HepG2 (cell line): ENCODE measurements around the gene ARHGEF16. TPM values are rescaled to one million over a fixed set of nuclear protein-coding genes. Genes with fewer than 3 reads are reported as not detected.

Experiments
- ATAC-seq: fragments of 200-7000 bp; cut with Tn5 transposase; 3 replicates; pipeline ENCODE4 v1.9.1; 2020; ENCODE audit warnings: mild to moderate bottlenecking, moderate library complexity
- BruUV-seq: library from RNA; stranded (reverse); fragments of 400-500 nt; replicated peaks from 2 replicates; lab custom pipeline; 2021; lab: Mats Ljungman, UMichigan
- CTCF ChIA-PET: fragments of 300-600 bp; formaldehyde crosslinking; extraction: SDS; loops from one replicate; lab custom pipeline; 2021; ENCODE audit warnings: low total read pairs, inconsistent platforms, low intra/inter-chr PET ratio; lab: Yijun Ruan, JAX
- POLR2A ChIA-PET: fragments of 350-600 bp; sonication (Branson Sonifier 250); formaldehyde crosslinking; loops from one replicate; lab custom pipeline; 2020; ENCODE audit warnings: antibody characterized with exemption, inconsistent platforms; lab: Yijun Ruan, JAX
- DNase-seq: peaks from one replicate; pipeline ENCODE4 v3.0.0-alpha.2; 2015; ENCODE audit warnings: low spot score
- FAIRE-seq: peaks from 3 replicates; lab custom pipeline; 2011; peaks lifted over from hg19 to GRCh38; lab: Jason Lieb, UNC
- H2AFZ ChIP-seq: one replicate; pipeline ENCODE4 v1.6.1; 2011; ENCODE audit warnings: low read length, inconsistent platforms
- H3K27ac ChIP-seq: fragments of 300-600 bp; 3 replicates; pipeline ENCODE4 v1.8.0; 2011; ENCODE audit warnings: mixed run types, mild to moderate bottlenecking, mixed read lengths, low read length, inconsistent platforms; ENCODE audit not compliant: insufficient read depth; ENCODE audit errors: extremely low read length
- H3K27me3 ChIP-seq, 2 experiments: fragments of 200-600 bp in 1 of 2; 2 replicates in 1 of 2; 3 replicates in 1 of 2; pipeline versions ENCODE4 v1.6.0 to v1.8.0; 2011; ENCODE audit warnings: low read length in 2 of 2, mild to moderate bottlenecking in 2 of 2, moderate library complexity in 2 of 2, inconsistent platforms in 1 of 2; ENCODE audit not compliant: insufficient read depth in 2 of 2, control insufficient read depth in 1 of 2
- H3K36me3 ChIP-seq, 2 experiments: fragments of 200-600 bp in 1 of 2; replicated peaks in 1 of 2; 2 replicates in 1 of 2; 3 replicates in 1 of 2; pipeline versions ENCODE4 v1.5.1 to v1.8.0; 2011; ENCODE audit warnings: low read length in 2 of 2, inconsistent platforms in 1 of 2; ENCODE audit not compliant: insufficient read depth in 2 of 2, control insufficient read depth in 1 of 2
- H3K4me1 ChIP-seq: 2 replicates; pipeline ENCODE4 v1.5.1; 2012; ENCODE audit warnings: low read length, inconsistent platforms; ENCODE audit not compliant: insufficient read depth
- H3K4me2 ChIP-seq: 2 replicates; pipeline ENCODE4 v1.6.0; 2011; ENCODE audit warnings: low read depth, low read length, inconsistent platforms
- H3K4me3 ChIP-seq, 3 experiments: fragments of 200-600 bp in 1 of 3; sonication (generic), shearing (Covaris generic) in 1 of 3; replicated peaks in 1 of 3; 2 replicates each; pipeline ENCODE4 v1.5.1; 2011 to 2016; ENCODE audit warnings: low read length in 3 of 3, inconsistent platforms in 2 of 3, low read depth in 2 of 3, mild to moderate bottlenecking in 2 of 3, control low read depth in 1 of 3, mixed read lengths in 1 of 3; ENCODE audit not compliant: insufficient read depth in 1 of 3
- H3K79me2 ChIP-seq: one replicate; pipeline ENCODE4 v1.6.1; 2011; ENCODE audit warnings: low read length, inconsistent platforms; ENCODE audit not compliant: insufficient read depth
- H3K9ac ChIP-seq: 2 replicates; pipeline ENCODE4 v1.6.0; 2011; ENCODE audit warnings: mild to moderate bottlenecking, low read depth, low read length, inconsistent platforms; ENCODE audit not compliant: insufficient read depth
- H3K9me3 ChIP-seq: 2 replicates; pipeline ENCODE4 v1.5.1; 2012; ENCODE audit warnings: mild to moderate bottlenecking, low read length
- H4K20me1 ChIP-seq: 2 replicates; pipeline ENCODE4 v1.6.0; 2011; ENCODE audit warnings: inconsistent platforms, mild to moderate bottlenecking, low read length, moderate library complexity; ENCODE audit not compliant: insufficient read depth
- ADNP ChIP-seq: sonication (generic); formaldehyde crosslinking; IDR thresholded peaks from 2 replicates; pipeline ENCODE4 v1.4.0; 2020; ENCODE audit warnings: missing genetic modification reagents
- EED ChIP-seq: sonication (generic); formaldehyde crosslinking; IDR thresholded peaks from 2 replicates; pipeline ENCODE4 v1.5.0; 2020; ENCODE audit warnings: mild to moderate bottlenecking, missing genetic modification reagents
- NKX3-1 ChIP-seq: sonication (generic); formaldehyde crosslinking; IDR thresholded peaks from 2 replicates; pipeline ENCODE4 v1.5.0; 2020; ENCODE audit warnings: missing genetic modification reagents
- NPAS2 ChIP-seq: sonication (generic); formaldehyde crosslinking; IDR thresholded peaks from 2 replicates; pipeline ENCODE4 v1.8.0; 2022; ENCODE audit warnings: mild to moderate bottlenecking, missing genetic modification reagents, borderline replicate concordance
- NR2C2 ChIP-seq: sonication (generic); formaldehyde crosslinking; IDR thresholded peaks from 2 replicates; pipeline ENCODE4 v1.4.0; 2020; ENCODE audit warnings: missing genetic modification reagents, mild to moderate bottlenecking, moderate library complexity, borderline replicate concordance
- POLR2AphosphoS2 ChIP-seq: IDR thresholded peaks from 2 replicates; pipeline ENCODE4 v1.6.1; 2011; ENCODE audit warnings: low read depth, low read length, improper control_type of control experiment
- SAFB2 ChIP-seq: sonication (generic); formaldehyde crosslinking; IDR thresholded peaks from 2 replicates; pipeline ENCODE4 v1.5.1; 2020; ENCODE audit warnings: missing genetic modification reagents, low read depth, mild to moderate bottlenecking, borderline replicate concordance
- SIX4 ChIP-seq: sonication (generic); formaldehyde crosslinking; IDR thresholded peaks from 2 replicates; pipeline ENCODE4 v1.4.0; 2020; ENCODE audit warnings: missing genetic modification reagents
- SNRNP70 ChIP-seq: fragments of 200-400 bp; formaldehyde crosslinking; IDR thresholded peaks from 2 replicates; pipeline ENCODE4 v1.6.1; 2017; ENCODE audit warnings: mild to moderate bottlenecking, low read depth, low read length, moderate library complexity
- SP140L ChIP-seq: sonication (generic); formaldehyde crosslinking; IDR thresholded peaks from 2 replicates; pipeline ENCODE4 v1.4.0; 2020; ENCODE audit warnings: missing genetic modification reagents, borderline replicate concordance
- STAG1 ChIP-seq: sonication (generic); formaldehyde crosslinking; IDR thresholded peaks from 2 replicates; pipeline ENCODE4 v1.4.0; 2020; ENCODE audit warnings: missing genetic modification reagents
- U2AF2 ChIP-seq: fragments of 200-400 bp; formaldehyde crosslinking; IDR thresholded peaks from 2 replicates; pipeline ENCODE4 v1.6.1; 2017; ENCODE audit warnings: low read depth, mild to moderate bottlenecking, low read length
- ZNF737 ChIP-seq: sonication (generic); formaldehyde crosslinking; IDR thresholded peaks from 2 replicates; pipeline ENCODE4 v1.5.0; 2020; ENCODE audit warnings: missing genetic modification reagents, mild to moderate bottlenecking, borderline replicate concordance
- ZNF782 ChIP-seq: sonication (generic); formaldehyde crosslinking; IDR thresholded peaks from 2 replicates; pipeline ENCODE4 v1.4.0; 2020; ENCODE audit warnings: missing genetic modification reagents, mild to moderate bottlenecking, borderline replicate concordance
- WGBS: methylation state at CpG from one replicate; pipeline ENCODE4 v1.1.6; 2017; ENCODE audit warnings: low lambda C conversion rate; 5-methylcytosine and 5-hydroxymethylcytosine counted together
- in situ Hi-C: cut with HindIII; loops from 2 replicates; pipeline ENCODE4 v1.10.0; 2017; ENCODE audit warnings: low pct_unique_long_range_greater_than_20kb; ENCODE audit not compliant: extremely low pct_ligation_motif_present
- intact Hi-C: fragments of 100-400 bp; cut with micrococcal nuclease; formaldehyde crosslinking; loops from one replicate; pipeline ENCODE4 v1.10.0; 2022; ENCODE audit not compliant: unreplicated experiment
- polyA plus RNA-seq, 8 experiments: library from polyadenylated mRNA; depleted of rRNA in 3 of 8; stranded (reverse) in 7 of 8; unstranded in 1 of 8; fragments of >200 nt; fragmentation: Illumina TruSeq in 4 of 8; extraction: Trizol in 4 of 8; gene quantifications; 2 replicates each; pipeline versions ENCODE4 v1.2.1 to v1.2.3, GENCODE V29; 2011 to 2016; ENCODE audit warnings: low read depth in 4 of 8, missing spikeins in 1 of 8, mixed read lengths in 1 of 8; ENCODE audit not compliant: insufficient read depth in 1 of 8
- total RNA-seq, 5 experiments: library from RNA; depleted of rRNA; stranded (reverse); fragments of >200 nt; fragmentation: Illumina TruSeq; extraction: Trizol; gene quantifications; 2 replicates each; pipeline ENCODE4 v1.2.3, GENCODE V29; 2016; ENCODE audit warnings: low read depth in 1 of 5
- TF ChIP-seq, protein P1 (sequence below): sonication (generic); formaldehyde crosslinking; IDR thresholded peaks from 2 replicates; pipeline ENCODE4 v1.4.0; 2020; ENCODE audit warnings: missing genetic modification reagents
- TF ChIP-seq, protein P2 (sequence below): sonication (generic); formaldehyde crosslinking; IDR thresholded peaks from 2 replicates; pipeline ENCODE4 v1.5.1; 2020; ENCODE audit warnings: mild to moderate bottlenecking, missing genetic modification reagents

ARHGEF16 gene
- total and polyA plus RNA-seq, 2 of the 13 experiments (the other 11 are each of a cell fraction or from before 2014, with no cell fraction given): 20.3 to 39.9 TPM

DNA sequence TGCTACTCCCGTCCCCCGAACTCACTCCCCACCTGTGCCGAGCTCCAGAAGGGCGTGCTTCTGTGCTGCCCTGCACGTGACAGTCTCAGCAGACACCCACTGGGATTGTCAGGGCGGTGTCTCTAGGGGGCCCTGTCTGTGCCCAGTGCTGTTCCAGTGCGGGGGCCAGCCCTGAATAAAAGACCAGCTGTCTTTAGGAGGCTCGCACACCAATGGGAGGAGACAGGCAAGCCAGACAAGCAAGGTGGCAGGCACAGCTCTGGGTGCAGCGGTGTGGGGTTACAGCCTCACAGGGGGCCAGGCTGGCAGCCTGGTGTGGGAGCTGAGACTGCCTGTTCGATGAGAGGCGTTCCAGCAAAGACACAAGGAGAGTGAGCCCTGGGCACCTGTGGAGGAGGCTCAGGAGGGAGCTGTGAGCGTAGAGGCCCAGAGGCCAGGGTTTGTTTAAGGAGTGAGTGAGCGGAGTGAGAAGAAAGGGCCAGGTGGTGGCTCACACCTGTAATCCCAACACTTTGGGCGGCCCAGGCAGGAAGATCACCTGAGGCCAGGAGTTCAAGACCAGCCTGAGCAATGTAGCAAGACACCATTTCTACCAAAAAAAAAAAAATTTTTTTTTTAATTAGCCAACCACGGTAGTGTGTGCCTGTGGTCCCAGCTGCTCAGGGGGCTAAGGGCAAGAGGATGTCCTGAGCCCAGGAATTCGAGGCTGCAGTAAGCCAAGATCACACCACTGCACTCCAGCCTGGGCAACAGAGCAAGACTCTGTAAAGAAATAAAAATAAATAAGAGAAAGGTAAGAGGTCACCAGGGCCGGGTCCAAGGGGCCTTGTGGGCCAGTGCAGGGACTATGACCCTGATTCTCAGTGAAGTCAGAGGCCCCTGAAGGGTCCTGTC is 48.2 kb upstream of the ARHGEF16 start:
- peaks cover 10% of the 10 kb centered on the region for H3K4me1 ChIP-seq
- no peak for FAIRE-seq
- intact Hi-C loops: no loop called here
- in situ Hi-C loops: no loop called here
- no TSS peak for BruUV-seq
- no peaks in the 10 kb centered on the region for H3K9me3 ChIP-seq
- H3K4me2 ChIP-seq: no peak overlapping the region
- ChIA-PET CTCF (no interaction called here), POLR2A (no interaction called here)
- no peaks in the 10 kb centered on the region for H3K79me2 ChIP-seq
- no peak for ATAC-seq
- no peak overlapping the region for H3K4me3 ChIP-seq
- H4K20me1 ChIP-seq: no peaks in the 10 kb centered on the region
- H3K27ac ChIP-seq: no peak overlapping the region
- H3K36me3 ChIP-seq: no peaks in the 10 kb centered on the region
- H3K27me3 ChIP-seq: peaks cover 0 to 5% of the 10 kb centered on the region in 2 experiments; a peak in 2 of 5 replicates
- H3K9ac ChIP-seq: no peak overlapping the region
- H2AFZ ChIP-seq: no peak overlapping the region
- DNase-seq: no peak
- 75% methylated on average over 16 of the region's 17 CpGs for WGBS
- TF ChIP-seq SAFB2 (CRISPR knock-in tag): no peak
- TF ChIP-seq ADNP (CRISPR knock-in tag): no peak
- TF ChIP-seq, protein P1, sequence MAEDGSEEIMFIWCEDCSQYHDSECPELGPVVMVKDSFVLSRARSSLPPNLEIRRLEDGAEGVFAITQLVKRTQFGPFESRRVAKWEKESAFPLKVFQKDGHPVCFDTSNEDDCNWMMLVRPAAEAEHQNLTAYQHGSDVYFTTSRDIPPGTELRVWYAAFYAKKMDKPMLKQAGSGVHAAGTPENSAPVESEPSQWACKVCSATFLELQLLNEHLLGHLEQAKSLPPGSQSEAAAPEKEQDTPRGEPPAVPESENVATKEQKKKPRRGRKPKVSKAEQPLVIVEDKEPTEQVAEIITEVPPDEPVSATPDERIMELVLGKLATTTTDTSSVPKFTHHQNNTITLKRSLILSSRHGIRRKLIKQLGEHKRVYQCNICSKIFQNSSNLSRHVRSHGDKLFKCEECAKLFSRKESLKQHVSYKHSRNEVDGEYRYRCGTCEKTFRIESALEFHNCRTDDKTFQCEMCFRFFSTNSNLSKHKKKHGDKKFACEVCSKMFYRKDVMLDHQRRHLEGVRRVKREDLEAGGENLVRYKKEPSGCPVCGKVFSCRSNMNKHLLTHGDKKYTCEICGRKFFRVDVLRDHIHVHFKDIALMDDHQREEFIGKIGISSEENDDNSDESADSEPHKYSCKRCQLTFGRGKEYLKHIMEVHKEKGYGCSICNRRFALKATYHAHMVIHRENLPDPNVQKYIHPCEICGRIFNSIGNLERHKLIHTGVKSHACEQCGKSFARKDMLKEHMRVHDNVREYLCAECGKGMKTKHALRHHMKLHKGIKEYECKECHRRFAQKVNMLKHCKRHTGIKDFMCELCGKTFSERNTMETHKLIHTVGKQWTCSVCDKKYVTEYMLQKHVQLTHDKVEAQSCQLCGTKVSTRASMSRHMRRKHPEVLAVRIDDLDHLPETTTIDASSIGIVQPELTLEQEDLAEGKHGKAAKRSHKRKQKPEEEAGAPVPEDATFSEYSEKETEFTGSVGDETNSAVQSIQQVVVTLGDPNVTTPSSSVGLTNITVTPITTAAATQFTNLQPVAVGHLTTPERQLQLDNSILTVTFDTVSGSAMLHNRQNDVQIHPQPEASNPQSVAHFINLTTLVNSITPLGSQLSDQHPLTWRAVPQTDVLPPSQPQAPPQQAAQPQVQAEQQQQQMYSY (CRISPR knock-in tag): no peak
- TF ChIP-seq NR2C2 (CRISPR knock-in tag): no peak
- TF ChIP-seq, protein P2, sequence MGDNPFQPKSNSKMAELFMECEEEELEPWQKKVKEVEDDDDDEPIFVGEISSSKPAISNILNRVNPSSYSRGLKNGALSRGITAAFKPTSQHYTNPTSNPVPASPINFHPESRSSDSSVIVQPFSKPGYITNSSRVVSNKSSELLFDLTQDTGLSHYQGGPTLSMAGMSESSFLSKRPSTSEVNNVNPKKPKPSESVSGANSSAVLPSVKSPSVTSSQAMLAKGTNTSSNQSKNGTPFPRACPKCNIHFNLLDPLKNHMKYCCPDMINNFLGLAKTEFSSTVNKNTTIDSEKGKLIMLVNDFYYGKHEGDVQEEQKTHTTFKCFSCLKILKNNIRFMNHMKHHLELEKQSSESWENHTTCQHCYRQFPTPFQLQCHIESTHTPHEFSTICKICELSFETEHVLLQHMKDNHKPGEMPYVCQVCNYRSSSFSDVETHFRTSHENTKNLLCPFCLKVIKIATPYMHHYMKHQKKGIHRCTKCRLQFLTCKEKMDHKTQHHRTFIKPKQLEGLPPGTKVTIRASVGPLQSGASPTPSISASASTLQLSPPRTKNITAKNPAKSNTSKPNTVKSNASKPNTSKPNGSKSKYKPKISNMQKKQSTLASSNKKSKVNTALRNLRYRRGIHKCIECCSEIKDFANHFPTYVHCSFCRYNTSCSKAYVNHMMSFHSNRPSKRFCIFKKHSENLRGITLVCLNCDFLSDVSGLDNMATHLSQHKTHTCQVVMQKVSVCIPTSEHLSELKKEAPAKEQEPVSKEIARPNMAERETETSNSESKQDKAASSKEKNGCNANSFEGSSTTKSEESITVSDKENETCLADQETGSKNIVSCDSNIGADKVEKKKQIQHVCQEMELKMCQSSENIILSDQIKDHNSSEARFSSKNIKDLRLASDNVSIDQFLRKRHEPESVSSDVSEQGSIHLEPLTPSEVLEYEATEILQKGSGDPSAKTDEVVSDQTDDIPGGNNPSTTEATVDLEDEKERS (CRISPR knock-in tag): no peak
- no peak for TF ChIP-seq SP140L (CRISPR knock-in tag)
- TF ChIP-seq NKX3-1 (CRISPR knock-in tag): no peak
- TF ChIP-seq ZNF782 (CRISPR knock-in tag): no peak
- TF ChIP-seq ZNF737 (CRISPR knock-in tag): no peak
- no peak for TF ChIP-seq U2AF2
- TF ChIP-seq POLR2AphosphoS2: no peak
- TF ChIP-seq SNRNP70: no peak
- no peak for TF ChIP-seq SIX4
- no peak for TF ChIP-seq NPAS2 (CRISPR knock-in tag)
- no peak for TF ChIP-seq STAG1 (CRISPR knock-in tag)
- TF ChIP-seq EED: no peak
